ENCODE measurements around the gene CDK14. TPM values are rescaled to one million over a fixed set of nuclear protein-coding genes. Genes with fewer than 3 reads are reported as not detected.
A peak's percentile ranks its signal among the peaks of the same experiment; 100 is the strongest.

The CDK14 gene
- total and polyA plus RNA-seq, 10 of the 15 experiments (the other 5 are each of a cell fraction or from before 2014, with no cell fraction given) = 6.5 to 61.3 (median 24.2) TPM

DNA sequence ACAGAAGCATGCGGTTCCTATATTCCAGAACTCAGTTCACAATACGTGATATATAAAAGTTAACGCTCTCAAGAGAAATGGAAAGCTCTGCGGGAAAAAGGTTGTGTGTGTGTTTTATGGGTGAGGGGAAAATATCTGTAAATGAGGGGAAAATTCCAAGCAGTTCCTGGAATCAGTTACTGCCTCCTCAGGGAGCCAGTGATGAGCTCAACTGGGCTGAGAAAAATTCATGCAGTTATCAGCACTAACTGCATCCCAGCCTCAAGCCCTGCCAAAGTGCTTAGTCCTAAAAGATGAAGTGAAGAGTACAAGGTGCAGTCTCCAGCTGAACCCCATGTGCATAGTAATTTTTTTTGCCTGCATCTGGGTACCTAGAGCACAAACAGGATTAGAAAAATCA lies 191.9 kb downstream of the CDK14 start:
- POLR2A ChIA-PET = no interaction called here
- TF ChIP-seq EZH2 (IDR thresholded peaks at IDR 0.05; ENCODE audit: borderline replicate concordance, control insufficient read depth, low read depth, low read length) (no peak), MEF2B (IDR thresholded peaks at IDR 0.05; ENCODE audit: partially characterized antibody, poor library complexity, severe bottlenecking) (no peak), TCF12 (IDR thresholded peaks at IDR 0.05; ENCODE audit: low read depth, low read length) (no peak)
- intact Hi-C loops (cut with micrococcal nuclease; ENCODE audit: unreplicated experiment) = no loop called here
- RAD21 ChIA-PET (ENCODE audit: unreplicated experiment) = no interaction called here
- SMC1A ChIA-PET (ENCODE audit: uncharacterized antibody, unreplicated experiment) = interaction anchor here (1.4 kb wide), 1 partner anchor 26 kb away, joined by 4 read pairs; no protein-coding TSS in a partner anchor
- no peak overlapping the region for H2AFZ ChIP-seq (ENCODE audit: control insufficient read depth, low read depth, low read length)
- no peaks in the 10 kb centered on the region for H4K20me1 ChIP-seq (ENCODE audit: control insufficient read depth, insufficient read depth)
- DNase-seq (ENCODE audit: low read depth, low spot score) (no peak), ATAC-seq (no peak), FAIRE-seq (no peak)
- no TSS peak for BruUV-seq (replicated peaks)
- in situ Hi-C loops (cut with MboI) = no loop called here
- H3K4me1 ChIP-seq (ENCODE audit: control insufficient read depth, insufficient read depth, low read length) = no peaks in the 10 kb centered on the region
- peaks cover 3% of the 10 kb centered on the region; the same call in 2 of the 3 replicates for H3K9me3 ChIP-seq (replicated peaks; ENCODE audit: control insufficient read depth, insufficient read depth, low read length)
- 58% methylated on average over 4 of the region's 4 CpGs for WGBS (ENCODE audit: insufficient coverage, insufficient replicate concordance, low lambda C conversion rate, missing lambda C conversion rate)
- no peak overlapping the region for H3K9ac ChIP-seq (ENCODE audit: control insufficient read depth, insufficient read depth, low read length)
- no peaks in the 10 kb centered on the region for H3K36me3 ChIP-seq (ENCODE audit: control insufficient read depth in 2 of 2, insufficient read depth in 2 of 2, low read length in 1 of 2)
- CTCF ChIA-PET = no interaction called here
- H3K27me3 ChIP-seq (replicated peaks in 1 of 2; ENCODE audit: control insufficient read depth in 2 of 2, insufficient read depth in 2 of 2, low read length in 1 of 2) = no peaks in the 10 kb centered on the region
- H3K79me2 ChIP-seq (ENCODE audit: control insufficient read depth, insufficient read depth, low read length) = no peaks in the 10 kb centered on the region
- no peak overlapping the region for H3K4me3 ChIP-seq
- no peak overlapping the region for H3K4me2 ChIP-seq (ENCODE audit: control insufficient read depth, insufficient read depth)
- H3K27ac ChIP-seq (ENCODE audit: control insufficient read depth, insufficient read depth) = no peak overlapping the region

DNA sequence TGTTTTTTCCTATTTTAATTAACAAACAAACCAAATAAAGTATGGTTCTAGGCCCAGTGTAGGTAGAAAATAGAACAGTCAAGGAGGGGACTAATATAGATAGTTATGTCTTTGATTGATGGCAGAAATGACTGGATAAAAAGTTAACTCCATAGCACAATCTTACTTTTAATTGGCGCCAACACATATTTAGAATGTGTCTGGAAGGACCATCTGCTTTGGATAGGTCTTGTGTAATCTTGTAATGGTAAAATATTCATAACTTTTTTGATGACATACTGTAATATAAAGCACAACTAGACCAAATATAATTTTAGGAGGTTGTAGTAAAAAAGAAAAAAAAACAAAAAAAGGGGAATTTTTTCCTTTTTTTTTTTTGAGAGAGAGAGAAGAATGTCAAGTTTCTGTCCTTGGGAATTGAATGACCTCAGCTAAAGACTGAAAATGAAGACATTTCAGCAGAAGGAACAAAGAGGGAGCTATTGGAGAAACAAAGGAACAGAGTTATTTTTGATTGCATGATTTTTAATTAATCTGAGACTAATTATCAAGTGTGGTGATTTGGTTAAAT lies 193.7 kb downstream of the CDK14 start:
- no peak overlapping the region for H2AFZ ChIP-seq (ENCODE audit: control insufficient read depth, low read depth, low read length)
- FAIRE-seq (peak; percentile 69), DNase-seq (ENCODE audit: low read depth, low spot score) (no peak), ATAC-seq (no peak)
- H3K4me3 ChIP-seq = no peak overlapping the region
- H3K36me3 ChIP-seq (ENCODE audit: control insufficient read depth in 2 of 2, insufficient read depth in 2 of 2, low read length in 1 of 2) = no peaks in the 10 kb centered on the region
- H3K79me2 ChIP-seq (ENCODE audit: control insufficient read depth, insufficient read depth, low read length) = no peaks in the 10 kb centered on the region
- no peaks in the 10 kb centered on the region for H4K20me1 ChIP-seq (ENCODE audit: control insufficient read depth, insufficient read depth)
- H3K27me3 ChIP-seq (replicated peaks in 1 of 2; ENCODE audit: control insufficient read depth in 2 of 2, insufficient read depth in 2 of 2, low read length in 1 of 2) = no peaks in the 10 kb centered on the region
- H3K4me1 ChIP-seq (ENCODE audit: control insufficient read depth, insufficient read depth, low read length) = no peaks in the 10 kb centered on the region
- in situ Hi-C loops (cut with MboI) = no loop called here
- no TSS peak for BruUV-seq (replicated peaks)
- ChIA-PET POLR2A (no interaction called here), RAD21 (ENCODE audit: unreplicated experiment) (no interaction called here), SMC1A (ENCODE audit: uncharacterized antibody, unreplicated experiment) (interaction anchor here (1.6 to 2.0 kb wide), 2 partner anchors 12 to 31 kb away, joined by 7 to 9 read pairs; no protein-coding TSS in a partner anchor), CTCF (interaction anchor here (1.0 kb wide), 1 partner anchor 245 kb away, joined by 3 read pairs; no protein-coding TSS in a partner anchor)
- peaks cover 10% of the 10 kb centered on the region; the same call in 2 of the 3 replicates for H3K9me3 ChIP-seq (replicated peaks; ENCODE audit: control insufficient read depth, insufficient read depth, low read length)
- WGBS (ENCODE audit: insufficient coverage, insufficient replicate concordance, low lambda C conversion rate, missing lambda C conversion rate) = 89% methylated on average over 1 of the region's 1 CpG
- no peak overlapping the region for H3K27ac ChIP-seq (ENCODE audit: control insufficient read depth, insufficient read depth)
- no peak overlapping the region for H3K4me2 ChIP-seq (ENCODE audit: control insufficient read depth, insufficient read depth)
- intact Hi-C loops (cut with micrococcal nuclease; ENCODE audit: unreplicated experiment) = no loop called here
- H3K9ac ChIP-seq (ENCODE audit: control insufficient read depth, insufficient read depth, low read length) = no peak overlapping the region
- TF ChIP-seq STAT3 (IDR thresholded peaks at IDR 0.05; ENCODE audit: low read depth, low read length) = no peak
- TF ChIP-seq KLF5 (IDR thresholded peaks at IDR 0.05; ENCODE audit: partially characterized antibody) = no peak
- no peak for TF ChIP-seq POU2F2 (IDR thresholded peaks at IDR 0.05; ENCODE audit: borderline replicate concordance, low read depth, low read length)
- no peak for TF ChIP-seq RB1 (IDR thresholded peaks at IDR 0.05; ENCODE audit: borderline replicate concordance)
- TF ChIP-seq IKZF2 (IDR thresholded peaks at IDR 0.05) = no peak
- TF ChIP-seq, protein P1, sequence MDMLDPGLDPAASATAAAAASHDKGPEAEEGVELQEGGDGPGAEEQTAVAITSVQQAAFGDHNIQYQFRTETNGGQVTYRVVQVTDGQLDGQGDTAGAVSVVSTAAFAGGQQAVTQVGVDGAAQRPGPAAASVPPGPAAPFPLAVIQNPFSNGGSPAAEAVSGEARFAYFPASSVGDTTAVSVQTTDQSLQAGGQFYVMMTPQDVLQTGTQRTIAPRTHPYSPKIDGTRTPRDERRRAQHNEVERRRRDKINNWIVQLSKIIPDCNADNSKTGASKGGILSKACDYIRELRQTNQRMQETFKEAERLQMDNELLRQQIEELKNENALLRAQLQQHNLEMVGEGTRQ (IDR thresholded peaks at IDR 0.05; ENCODE audit: borderline replicate concordance, low read depth, low read length) = no peak
- TF ChIP-seq SMAD1 (IDR thresholded peaks at IDR 0.05; ENCODE audit: low read depth, partially characterized antibody) = no peak
- no peak for TF ChIP-seq EED (IDR thresholded peaks at IDR 0.05; ENCODE audit: low read depth)
- no peak for TF ChIP-seq POLR2A (IDR thresholded peaks at IDR 0.05; ENCODE audit: low read depth, low read length)
- TF ChIP-seq MTA3 (IDR thresholded peaks at IDR 0.05; ENCODE audit: borderline replicate concordance, low read length) = no peak
- no peak for TF ChIP-seq GABPA (IDR thresholded peaks at IDR 0.05; ENCODE audit: low read depth)

Data from GM12878 (cell line).